Keratinocyte (primary cell): ENCODE results near the gene PLPP1. TPM values are rescaled to one million over a fixed set of nuclear protein-coding genes. Genes with fewer than 3 reads are reported as not detected.

Source experiments
- DNase-seq: peaks from one replicate; pipeline ENCODE4 v3.0.0-alpha.2; 2011; ENCODE audit warnings: low read depth, missing footprints, low spot score
- FAIRE-seq: peaks from 2 replicates; lab custom pipeline; 2011; peaks lifted over from hg19 to GRCh38; lab: Jason Lieb, UNC
- H2AFZ ChIP-seq: 2 replicates; pipeline ENCODE4 v1.6.0; 2012; ENCODE audit warnings: low read length, control low read depth, inconsistent platforms; ENCODE audit not compliant: control insufficient read depth
- H3K27ac ChIP-seq: 2 replicates; pipeline ENCODE4 v1.5.1; 2011; ENCODE audit warnings: low read length; ENCODE audit not compliant: control insufficient read depth, insufficient read depth
- H3K27me3 ChIP-seq: 3 replicates; pipeline ENCODE4 v1.6.0; 2011; ENCODE audit warnings: low read length; ENCODE audit not compliant: control insufficient read depth, insufficient read depth; ENCODE audit errors: extremely low read depth
- H3K36me3 ChIP-seq, 2 experiments: 2 replicates in 1 of 2; 3 replicates in 1 of 2; pipeline ENCODE4 v1.5.1; 2011; ENCODE audit warnings: low read length in 2 of 2, mild to moderate bottlenecking in 1 of 2; ENCODE audit not compliant: control insufficient read depth in 2 of 2, insufficient read depth in 2 of 2; ENCODE audit errors: extremely low read depth in 1 of 2
- H3K4me1 ChIP-seq: 3 replicates; pipeline ENCODE4 v1.5.1; 2011; ENCODE audit warnings: low read length; ENCODE audit not compliant: control insufficient read depth, insufficient read depth; ENCODE audit errors: extremely low read depth
- H3K4me2 ChIP-seq: 3 replicates; pipeline ENCODE4 v1.6.0; 2011; ENCODE audit warnings: low read depth, low read length; ENCODE audit not compliant: control insufficient read depth, insufficient read depth; ENCODE audit errors: extremely low read depth
- H3K4me3 ChIP-seq, 3 experiments: fragments of 200-600 bp in 1 of 3; sonication (generic) in 1 of 3; 2 replicates in 2 of 3; 3 replicates in 1 of 3; pipeline ENCODE4 v1.5.1; 2011 to 2016; ENCODE audit warnings: low read length in 3 of 3, mild to moderate bottlenecking in 3 of 3, control low read depth in 2 of 3, inconsistent platforms in 1 of 3, low read depth in 1 of 3, mixed read lengths in 1 of 3, mixed run types in 1 of 3, moderate library complexity in 1 of 3; ENCODE audit not compliant: control insufficient read depth in 2 of 3, insufficient read depth in 2 of 3; ENCODE audit errors: extremely low read depth in 1 of 3
- H3K79me2 ChIP-seq: 2 replicates; pipeline ENCODE4 v1.6.0; 2012; ENCODE audit warnings: low read length; ENCODE audit not compliant: control insufficient read depth, insufficient read depth
- H3K9ac ChIP-seq: 3 replicates; pipeline ENCODE4 v1.6.0; 2011; ENCODE audit warnings: low read length; ENCODE audit not compliant: control insufficient read depth, insufficient read depth; ENCODE audit errors: extremely low read depth
- H3K9me1 ChIP-seq: 3 replicates; pipeline ENCODE4 v1.6.0; 2011; ENCODE audit warnings: low read length; ENCODE audit not compliant: control insufficient read depth, insufficient read depth; ENCODE audit errors: extremely low read depth
- H3K9me3 ChIP-seq: 2 replicates; pipeline ENCODE4 v1.5.1; 2012; ENCODE audit warnings: low read depth, low read length; ENCODE audit not compliant: control insufficient read depth
- H4K20me1 ChIP-seq: 3 replicates; pipeline ENCODE4 v1.6.0; 2011; ENCODE audit warnings: low read length; ENCODE audit not compliant: control insufficient read depth, insufficient read depth; ENCODE audit errors: extremely low read depth
- EZH2 ChIP-seq: IDR thresholded peaks from one replicate; pipeline ENCODE4 v1.6.1; 2012; ENCODE audit warnings: inconsistent platforms, mild to moderate bottlenecking, low read length, moderate library complexity
- dilution Hi-C: fragments of 300-500 bp; cut with MboI; formaldehyde crosslinking; loops from one replicate; pipeline ENCODE4 v1.7.0; 2020; ENCODE audit warnings: low sequenced_read_pairs; ENCODE audit not compliant: extremely low pct_ligation_motif_present
- polyA plus RNA-seq, 5 experiments: library from polyadenylated mRNA; depleted of rRNA in 3 of 5; stranded (reverse) in 3 of 5; stranded (forward) in 1 of 5; unstranded in 1 of 5; fragments of >200 nt; gene quantifications; 1 replicate in 1 of 5; 2 replicates in 3 of 5; 3 replicates in 1 of 5; pipeline versions ENCODE4 v1.2.1 to v1.2.3, GENCODE V29; 2011 to 2012; ENCODE audit warnings: missing spikeins in 2 of 5, low read depth in 1 of 5, low replicate concordance in 1 of 5
- TF ChIP-seq, protein P1 (sequence below), 3 experiments: IDR thresholded peaks in 1 of 3; conservative IDR thresholded peaks in 1 of 3; optimal IDR thresholded peaks in 1 of 3; 2 replicates in 2 of 3; 3 replicates in 1 of 3; pipeline versions ENCODE3 to v1.5.1; 2011; ENCODE audit warnings: low read length in 3 of 3, mild to moderate bottlenecking in 3 of 3, moderate library complexity in 2 of 3, control low read depth in 1 of 3, inconsistent platforms in 1 of 3; ENCODE audit not compliant: insufficient read depth in 2 of 3; ENCODE audit errors: extremely low read depth in 1 of 3

PLPP1 gene
- polyA plus RNA-seq, 1 donor (not counting 4 experiments of a cell fraction or from before 2014, with no cell fraction given) = 13.2 TPM

GRCh38 chr5:55523293-55523692 lies 11.5 kb downstream of the PLPP1 start:
- Histone ChIP-seq H2AFZ (no peak overlapping the region), H3K4me1 (no peaks in the 10 kb centered on the region), H3K9ac (no peak overlapping the region), H3K27me3 (no peaks in the 10 kb centered on the region), H3K36me3 (no peaks in the 10 kb centered on the region), H3K9me1 (no peaks in the 10 kb centered on the region), H3K4me2 (no peak overlapping the region), H3K4me3 (no peak overlapping the region), H4K20me1 (no peaks in the 10 kb centered on the region), H3K79me2 (no peaks in the 10 kb centered on the region), H3K27ac (no peak overlapping the region), H3K9me3 (no peaks in the 10 kb centered on the region)
- FAIRE-seq (no peak), DNase-seq (no peak)
- dilution Hi-C loops = no loop called here
- TF ChIP-seq, protein P1, sequence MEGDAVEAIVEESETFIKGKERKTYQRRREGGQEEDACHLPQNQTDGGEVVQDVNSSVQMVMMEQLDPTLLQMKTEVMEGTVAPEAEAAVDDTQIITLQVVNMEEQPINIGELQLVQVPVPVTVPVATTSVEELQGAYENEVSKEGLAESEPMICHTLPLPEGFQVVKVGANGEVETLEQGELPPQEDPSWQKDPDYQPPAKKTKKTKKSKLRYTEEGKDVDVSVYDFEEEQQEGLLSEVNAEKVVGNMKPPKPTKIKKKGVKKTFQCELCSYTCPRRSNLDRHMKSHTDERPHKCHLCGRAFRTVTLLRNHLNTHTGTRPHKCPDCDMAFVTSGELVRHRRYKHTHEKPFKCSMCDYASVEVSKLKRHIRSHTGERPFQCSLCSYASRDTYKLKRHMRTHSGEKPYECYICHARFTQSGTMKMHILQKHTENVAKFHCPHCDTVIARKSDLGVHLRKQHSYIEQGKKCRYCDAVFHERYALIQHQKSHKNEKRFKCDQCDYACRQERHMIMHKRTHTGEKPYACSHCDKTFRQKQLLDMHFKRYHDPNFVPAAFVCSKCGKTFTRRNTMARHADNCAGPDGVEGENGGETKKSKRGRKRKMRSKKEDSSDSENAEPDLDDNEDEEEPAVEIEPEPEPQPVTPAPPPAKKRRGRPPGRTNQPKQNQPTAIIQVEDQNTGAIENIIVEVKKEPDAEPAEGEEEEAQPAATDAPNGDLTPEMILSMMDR (optimal IDR thresholded peaks at IDR 0.05 in 1 of 3, IDR thresholded peaks at IDR 0.05 in 1 of 3, conservative IDR thresholded peaks at IDR 0.05 in 1 of 3; ENCODE audit: extremely low read depth in 1 of 3, insufficient read depth in 2 of 3, low read length in 3 of 3) = no peak
- no peak for TF ChIP-seq EZH2

DNA sequence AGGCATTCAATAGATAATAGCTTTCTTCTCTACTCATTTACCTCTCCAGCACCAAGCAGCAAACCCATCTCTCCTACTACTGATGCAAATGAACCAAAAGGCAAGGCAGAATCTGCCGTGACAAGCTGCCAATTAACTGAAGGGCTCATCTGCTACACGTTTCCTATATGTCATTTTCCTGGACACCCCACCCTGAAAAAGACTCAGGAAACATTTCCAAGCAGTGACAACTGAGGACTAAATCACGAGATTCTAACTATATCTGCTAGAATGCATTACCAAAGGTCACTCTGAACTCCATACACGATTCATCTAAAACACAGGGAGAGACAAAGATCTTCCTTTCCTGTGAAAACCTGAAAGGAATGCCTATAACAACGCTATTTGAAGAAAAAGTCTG lies 12.9 kb downstream of the PLPP1 start:
- H3K9ac ChIP-seq = no peak overlapping the region
- no peaks in the 10 kb centered on the region for H3K4me1 ChIP-seq
- H3K27me3 ChIP-seq = no peaks in the 10 kb centered on the region
- dilution Hi-C loops = no loop called here
- H3K79me2 ChIP-seq = no peaks in the 10 kb centered on the region
- no peak overlapping the region for H3K27ac ChIP-seq
- H3K9me3 ChIP-seq = no peaks in the 10 kb centered on the region
- H3K9me1 ChIP-seq = no peaks in the 10 kb centered on the region
- no peak overlapping the region for H3K4me3 ChIP-seq
- no peak overlapping the region for H2AFZ ChIP-seq
- TF ChIP-seq, protein P1 (optimal IDR thresholded peaks at IDR 0.05 in 1 of 3, IDR thresholded peaks at IDR 0.05 in 1 of 3, conservative IDR thresholded peaks at IDR 0.05 in 1 of 3; ENCODE audit: extremely low read depth in 1 of 3, insufficient read depth in 2 of 3, low read length in 3 of 3) = no peak
- no peak for TF ChIP-seq EZH2
- DNase-seq (no peak), FAIRE-seq (no peak)
- H4K20me1 ChIP-seq = no peaks in the 10 kb centered on the region
- no peaks in the 10 kb centered on the region for H3K36me3 ChIP-seq
- no peak overlapping the region for H3K4me2 ChIP-seq
